Natural killer cell (primary cell): ENCODE data around the gene CFL2. TPM values are rescaled to one million over a fixed set of nuclear protein-coding genes. Genes with fewer than 3 reads are reported as not detected.

Source experiments
- ATAC-seq, 3 donors: fragments of 150-1000 bp in 2 of 3; fragments of 200-7000 bp in 1 of 3; cut with Tn5 transposase; 1 replicate in 1 of 3; 2 replicates in 2 of 3; pipeline ENCODE4 v1.10.0; 2021; ENCODE audit warnings: mild to moderate bottlenecking in 2 of 3, moderate library complexity in 2 of 3
- DNase-seq, 2 donors: peaks; one replicate each; pipeline versions ENCODE4 v3.0.0 to v3.0.0-alpha.2; 2013 to 2021; ENCODE audit warnings: mixed read lengths in 1 of 2
- H3K27ac ChIP-seq: one replicate; pipeline ENCODE4 v1.5.1; 2013; ENCODE audit warnings: mild to moderate bottlenecking, low read length
- H3K27me3 ChIP-seq: one replicate; pipeline ENCODE4 v1.6.1; 2013; ENCODE audit warnings: low read length; ENCODE audit not compliant: control insufficient read depth, insufficient read depth
- H3K36me3 ChIP-seq: one replicate; pipeline ENCODE4 v1.6.1; 2013; ENCODE audit warnings: low read length; ENCODE audit not compliant: control insufficient read depth, insufficient read depth
- H3K4me1 ChIP-seq: one replicate; pipeline ENCODE4 v1.6.1; 2013; ENCODE audit warnings: low read length; ENCODE audit not compliant: control insufficient read depth, insufficient read depth
- H3K4me3 ChIP-seq: one replicate; pipeline ENCODE4 v1.5.1; 2013; ENCODE audit warnings: low read length
- H3K9me3 ChIP-seq: one replicate; pipeline ENCODE4 v1.6.1; 2013; ENCODE audit warnings: low read length; ENCODE audit not compliant: control insufficient read depth, insufficient read depth
- H3K27ac Mint-ChIP-seq, 2 donors: one replicate each; pipeline ENCODE4 v1.8.0; 2022; ENCODE audit warnings: mild to moderate bottlenecking in 2 of 2, mixed read lengths in 2 of 2, moderate library complexity in 1 of 2
- H3K27me3 Mint-ChIP-seq, 2 donors: one replicate each; pipeline ENCODE4 v1.8.0; 2022; ENCODE audit warnings: low read depth in 2 of 2, mixed read lengths in 2 of 2
- H3K36me3 Mint-ChIP-seq: one replicate; pipeline ENCODE4 v1.8.0; 2022; ENCODE audit warnings: mixed read lengths
- H3K4me1 Mint-ChIP-seq, 2 donors: one replicate each; pipeline ENCODE4 v1.8.0; 2022; ENCODE audit warnings: mixed read lengths in 2 of 2
- H3K4me3 Mint-ChIP-seq: one replicate; pipeline ENCODE4 v1.8.0; 2022; ENCODE audit warnings: mild to moderate bottlenecking, moderate library complexity, mixed read lengths
- H3K9me3 Mint-ChIP-seq, 2 donors: one replicate each; pipeline ENCODE4 v1.8.0; 2022; ENCODE audit warnings: mixed read lengths in 2 of 2
- CTCF ChIP-seq: fragments of 200-600 bp; IDR thresholded peaks from one replicate; pipeline ENCODE4 v1.8.0; 2022; ENCODE audit warnings: antibody characterized with exemption
- WGBS: methylation state at CpG from one replicate; pipeline ENCODE4 v1.1.7; 2013; ENCODE audit warnings: missing lambda C conversion rate; ENCODE audit not compliant: insufficient coverage; 5-methylcytosine and 5-hydroxymethylcytosine counted together
- intact Hi-C: fragments of 100-400 bp; cut with micrococcal nuclease; formaldehyde crosslinking; loops from one replicate; pipeline ENCODE4 v1.14.2; 2022
- total RNA-seq, 4 donors: library from RNA; stranded (reverse); fragments of 120-200 nt in 1 of 4; gene quantifications; one replicate each; pipeline versions ENCODE4 v1.2.3 to v1.2.4, GENCODE V29; 2013 to 2022

CFL2 gene
- total RNA-seq, 3 donors from 2014 or later (not counting 1 experiment from before 2014, with no cell fraction given), result 22.5 to 30.3 (median 25.7) TPM

- Mint-ChIP-seq H3K27ac (peak overlapping the region; percentile 81 to 85), H3K36me3 (no peaks in the 10 kb centered on the region), H3K4me3 (peak overlapping the region; percentile 94), H3K27me3 (peaks cover 0 to 4% of the 10 kb centered on the region in 2 donors), H3K4me1 (peaks cover 10 to 19% of the 10 kb centered on the region in 2 donors), H3K9me3 (no peaks in the 10 kb centered on the region)
- Histone ChIP-seq H3K4me3 (peak overlapping the region; percentile 95), H3K4me1 (peaks cover 10% of the 10 kb centered on the region), H3K9me3 (no peaks in the 10 kb centered on the region), H3K27me3 (no peaks in the 10 kb centered on the region), H3K27ac (peak overlapping the region; percentile 26), H3K36me3 (peaks cover 9% of the 10 kb centered on the region)
- 84% methylated on average over 5 of the region's 8 CpGs for WGBS
- DNase-seq (peak in 1 of 2 donors; percentile 55), ATAC-seq (no peak)
- intact Hi-C loops, result no loop called here
- no peak for TF ChIP-seq CTCF
Observed at GRCh38 chr14:34715127-34715863, 902 bp upstream of the CFL2 start.

GRCh38 chr14:34713681-34714319 is 593 bp downstream of the CFL2 start:
- Mint-ChIP-seq H3K4me1 (peaks cover 10 to 19% of the 10 kb centered on the region in 2 donors), H3K4me3 (peak overlapping the region; percentile 94), H3K9me3 (no peaks in the 10 kb centered on the region), H3K36me3 (no peaks in the 10 kb centered on the region), H3K27me3 (peaks cover 0 to 4% of the 10 kb centered on the region in 2 donors), H3K27ac (peak overlapping the region; percentile 81 to 90)
- Histone ChIP-seq H3K9me3 (no peaks in the 10 kb centered on the region), H3K27ac (peak overlapping the region; percentile 85), H3K36me3 (peaks cover 9% of the 10 kb centered on the region), H3K4me3 (peak overlapping the region; percentile 95), H3K27me3 (no peaks in the 10 kb centered on the region), H3K4me1 (peaks cover 10% of the 10 kb centered on the region)
- whole genome bisulfite sequencing, result 4% methylated on average over 33 of the region's 33 CpGs
- DNase-seq, result peak in 1 of 2 donors; percentile 53
- intact Hi-C loops, result no loop called here
- ATAC-seq, result peak; percentile 2 to 34 (median 9)
- no peak for TF ChIP-seq CTCF

DNA sequence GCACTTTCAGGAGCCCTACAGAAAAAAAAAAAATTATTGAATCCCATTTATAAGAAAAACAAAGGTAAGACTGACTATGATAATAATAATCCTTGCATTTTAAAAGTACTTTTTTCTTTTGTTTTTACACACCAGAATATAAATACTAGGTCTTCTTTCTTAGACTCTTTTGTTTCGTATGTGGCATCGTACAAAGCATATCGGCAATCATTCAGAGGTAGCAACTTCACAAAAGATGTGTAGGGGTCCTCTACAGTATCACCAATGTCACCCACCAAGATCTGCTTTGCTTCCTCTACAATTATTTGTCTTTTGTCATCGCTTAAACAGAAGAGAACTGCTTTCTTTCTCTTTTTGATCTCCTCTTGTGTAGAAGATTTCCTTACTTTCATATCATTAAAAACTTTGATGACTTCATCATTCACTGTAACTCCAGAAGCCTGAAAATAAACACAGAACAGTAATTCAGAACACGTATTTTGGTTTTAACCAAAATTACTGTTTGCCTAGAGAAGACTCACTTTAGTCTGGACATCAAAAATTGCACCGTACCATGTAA is 1.2 kb downstream of the CFL2 start:
- 84% methylated on average over 6 of the region's 6 CpGs for WGBS
- Mint-ChIP-seq H3K4me3 (peak overlapping the region; percentile 94), H3K27ac (peak overlapping the region; percentile 81 to 90), H3K27me3 (peaks cover 0 to 2% of the 10 kb centered on the region in 2 donors), H3K9me3 (no peaks in the 10 kb centered on the region), H3K36me3 (no peaks in the 10 kb centered on the region), H3K4me1 (peaks cover 10 to 19% of the 10 kb centered on the region in 2 donors)
- Histone ChIP-seq H3K4me1 (peaks cover 10% of the 10 kb centered on the region), H3K4me3 (no peak overlapping the region), H3K9me3 (no peaks in the 10 kb centered on the region), H3K36me3 (peaks cover 9% of the 10 kb centered on the region), H3K27me3 (no peaks in the 10 kb centered on the region), H3K27ac (peak overlapping the region; percentile 85)
- intact Hi-C loops, result no loop called here
- DNase-seq (no peak), ATAC-seq (no peak)
- no peak for TF ChIP-seq CTCF
